Keratinocyte (primary cell): ENCODE data around the gene HOXC9. TPM values are rescaled to one million over a fixed set of nuclear protein-coding genes. Genes with fewer than 3 reads are reported as not detected.

ENCODE experiments used
- DNase-seq: peaks from one replicate; pipeline ENCODE4 v3.0.0-alpha.2; 2011; ENCODE audit warnings: low read depth, missing footprints, low spot score
- FAIRE-seq: peaks from 2 replicates; lab custom pipeline; 2011; peaks lifted over from hg19 to GRCh38; lab: Jason Lieb, UNC
- H2AFZ ChIP-seq: 2 replicates; pipeline ENCODE4 v1.6.0; 2012; ENCODE audit warnings: low read length, control low read depth, inconsistent platforms; ENCODE audit not compliant: control insufficient read depth
- H3K27ac ChIP-seq: 2 replicates; pipeline ENCODE4 v1.5.1; 2011; ENCODE audit warnings: low read length; ENCODE audit not compliant: control insufficient read depth, insufficient read depth
- H3K27me3 ChIP-seq: 3 replicates; pipeline ENCODE4 v1.6.0; 2011; ENCODE audit warnings: low read length; ENCODE audit not compliant: control insufficient read depth, insufficient read depth; ENCODE audit errors: extremely low read depth
- H3K36me3 ChIP-seq, 2 experiments: 2 replicates in 1 of 2; 3 replicates in 1 of 2; pipeline ENCODE4 v1.5.1; 2011; ENCODE audit warnings: low read length in 2 of 2, mild to moderate bottlenecking in 1 of 2; ENCODE audit not compliant: control insufficient read depth in 2 of 2, insufficient read depth in 2 of 2; ENCODE audit errors: extremely low read depth in 1 of 2
- H3K4me1 ChIP-seq: 3 replicates; pipeline ENCODE4 v1.5.1; 2011; ENCODE audit warnings: low read length; ENCODE audit not compliant: control insufficient read depth, insufficient read depth; ENCODE audit errors: extremely low read depth
- H3K4me2 ChIP-seq: 3 replicates; pipeline ENCODE4 v1.6.0; 2011; ENCODE audit warnings: low read depth, low read length; ENCODE audit not compliant: control insufficient read depth, insufficient read depth; ENCODE audit errors: extremely low read depth
- H3K4me3 ChIP-seq, 3 experiments: fragments of 200-600 bp in 1 of 3; sonication (generic) in 1 of 3; 2 replicates in 2 of 3; 3 replicates in 1 of 3; pipeline ENCODE4 v1.5.1; 2011 to 2016; ENCODE audit warnings: low read length in 3 of 3, mild to moderate bottlenecking in 3 of 3, control low read depth in 2 of 3, inconsistent platforms in 1 of 3, low read depth in 1 of 3, mixed read lengths in 1 of 3, mixed run types in 1 of 3, moderate library complexity in 1 of 3; ENCODE audit not compliant: control insufficient read depth in 2 of 3, insufficient read depth in 2 of 3; ENCODE audit errors: extremely low read depth in 1 of 3
- H3K79me2 ChIP-seq: 2 replicates; pipeline ENCODE4 v1.6.0; 2012; ENCODE audit warnings: low read length; ENCODE audit not compliant: control insufficient read depth, insufficient read depth
- H3K9ac ChIP-seq: 3 replicates; pipeline ENCODE4 v1.6.0; 2011; ENCODE audit warnings: low read length; ENCODE audit not compliant: control insufficient read depth, insufficient read depth; ENCODE audit errors: extremely low read depth
- H3K9me1 ChIP-seq: 3 replicates; pipeline ENCODE4 v1.6.0; 2011; ENCODE audit warnings: low read length; ENCODE audit not compliant: control insufficient read depth, insufficient read depth; ENCODE audit errors: extremely low read depth
- H3K9me3 ChIP-seq: 2 replicates; pipeline ENCODE4 v1.5.1; 2012; ENCODE audit warnings: low read depth, low read length; ENCODE audit not compliant: control insufficient read depth
- H4K20me1 ChIP-seq: 3 replicates; pipeline ENCODE4 v1.6.0; 2011; ENCODE audit warnings: low read length; ENCODE audit not compliant: control insufficient read depth, insufficient read depth; ENCODE audit errors: extremely low read depth
- EZH2 ChIP-seq: IDR thresholded peaks from one replicate; pipeline ENCODE4 v1.6.1; 2012; ENCODE audit warnings: inconsistent platforms, mild to moderate bottlenecking, low read length, moderate library complexity
- dilution Hi-C: fragments of 300-500 bp; cut with MboI; formaldehyde crosslinking; loops from one replicate; pipeline ENCODE4 v1.7.0; 2020; ENCODE audit warnings: low sequenced_read_pairs; ENCODE audit not compliant: extremely low pct_ligation_motif_present
- polyA plus RNA-seq, 5 experiments: library from polyadenylated mRNA; depleted of rRNA in 3 of 5; stranded (reverse) in 3 of 5; stranded (forward) in 1 of 5; unstranded in 1 of 5; fragments of >200 nt; gene quantifications; 1 replicate in 1 of 5; 2 replicates in 3 of 5; 3 replicates in 1 of 5; pipeline versions ENCODE4 v1.2.1 to v1.2.3, GENCODE V29; 2011 to 2012; ENCODE audit warnings: missing spikeins in 2 of 5, low read depth in 1 of 5, low replicate concordance in 1 of 5
- TF ChIP-seq, protein P1 (sequence below), 3 experiments: IDR thresholded peaks in 1 of 3; conservative IDR thresholded peaks in 1 of 3; optimal IDR thresholded peaks in 1 of 3; 2 replicates in 2 of 3; 3 replicates in 1 of 3; pipeline versions ENCODE3 to v1.5.1; 2011; ENCODE audit warnings: low read length in 3 of 3, mild to moderate bottlenecking in 3 of 3, moderate library complexity in 2 of 3, control low read depth in 1 of 3, inconsistent platforms in 1 of 3; ENCODE audit not compliant: insufficient read depth in 2 of 3; ENCODE audit errors: extremely low read depth in 1 of 3

HOXC9 gene
- polyA plus RNA-seq, 1 donor (not counting 4 experiments of a cell fraction or from before 2014, with no cell fraction given) = 1.8 TPM

DNA sequence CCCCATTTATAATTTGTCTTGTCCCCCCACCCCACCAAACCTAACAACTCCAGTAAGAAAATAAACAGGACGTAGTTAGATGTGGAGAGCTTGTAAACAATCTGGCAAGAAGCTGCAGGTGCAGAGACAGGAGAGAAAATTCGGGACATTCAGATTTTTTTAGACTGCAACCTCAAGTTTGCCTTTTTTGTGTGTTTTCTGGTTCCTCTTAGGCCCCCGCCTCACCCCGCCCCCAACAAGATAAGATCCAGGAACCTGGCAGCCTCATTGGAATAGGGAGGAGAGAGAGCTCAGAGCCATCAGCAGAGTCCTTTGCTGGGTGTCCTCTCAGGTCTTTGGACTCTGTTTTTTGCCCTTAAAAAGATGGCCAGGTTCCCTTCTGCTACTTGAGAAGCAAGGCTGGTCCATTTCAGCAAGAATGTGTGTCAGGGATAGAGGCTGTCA, 12.2 kb upstream of the HOXC9 start:
- peak overlapping the region in 2 of 3 experiments; percentile 73 to 91 for H3K4me3 ChIP-seq
- peaks cover 33% of the 10 kb centered on the region for H3K4me1 ChIP-seq
- H4K20me1 ChIP-seq = no peaks in the 10 kb centered on the region
- peak overlapping the region; percentile 94 for H3K4me2 ChIP-seq
- no peaks in the 10 kb centered on the region for H3K9me3 ChIP-seq
- no peak for FAIRE-seq
- H3K9ac ChIP-seq = no peak overlapping the region
- dilution Hi-C loops = no loop called here
- no peak overlapping the region for H2AFZ ChIP-seq
- no peak for DNase-seq
- peaks cover 82% of the 10 kb centered on the region for H3K79me2 ChIP-seq
- no peak overlapping the region for H3K27ac ChIP-seq
- no peaks in the 10 kb centered on the region for H3K9me1 ChIP-seq
- TF ChIP-seq, protein P1, sequence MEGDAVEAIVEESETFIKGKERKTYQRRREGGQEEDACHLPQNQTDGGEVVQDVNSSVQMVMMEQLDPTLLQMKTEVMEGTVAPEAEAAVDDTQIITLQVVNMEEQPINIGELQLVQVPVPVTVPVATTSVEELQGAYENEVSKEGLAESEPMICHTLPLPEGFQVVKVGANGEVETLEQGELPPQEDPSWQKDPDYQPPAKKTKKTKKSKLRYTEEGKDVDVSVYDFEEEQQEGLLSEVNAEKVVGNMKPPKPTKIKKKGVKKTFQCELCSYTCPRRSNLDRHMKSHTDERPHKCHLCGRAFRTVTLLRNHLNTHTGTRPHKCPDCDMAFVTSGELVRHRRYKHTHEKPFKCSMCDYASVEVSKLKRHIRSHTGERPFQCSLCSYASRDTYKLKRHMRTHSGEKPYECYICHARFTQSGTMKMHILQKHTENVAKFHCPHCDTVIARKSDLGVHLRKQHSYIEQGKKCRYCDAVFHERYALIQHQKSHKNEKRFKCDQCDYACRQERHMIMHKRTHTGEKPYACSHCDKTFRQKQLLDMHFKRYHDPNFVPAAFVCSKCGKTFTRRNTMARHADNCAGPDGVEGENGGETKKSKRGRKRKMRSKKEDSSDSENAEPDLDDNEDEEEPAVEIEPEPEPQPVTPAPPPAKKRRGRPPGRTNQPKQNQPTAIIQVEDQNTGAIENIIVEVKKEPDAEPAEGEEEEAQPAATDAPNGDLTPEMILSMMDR (optimal IDR thresholded peaks at IDR 0.05 in 1 of 3, IDR thresholded peaks at IDR 0.05 in 1 of 3, conservative IDR thresholded peaks at IDR 0.05 in 1 of 3; ENCODE audit: extremely low read depth in 1 of 3, insufficient read depth in 2 of 3, low read length in 3 of 3) = no peak
- no peak for TF ChIP-seq EZH2
- H3K36me3 ChIP-seq = peaks cover 0 to 2% of the 10 kb centered on the region in 2 experiments
- no peaks in the 10 kb centered on the region for H3K27me3 ChIP-seq

DNA sequence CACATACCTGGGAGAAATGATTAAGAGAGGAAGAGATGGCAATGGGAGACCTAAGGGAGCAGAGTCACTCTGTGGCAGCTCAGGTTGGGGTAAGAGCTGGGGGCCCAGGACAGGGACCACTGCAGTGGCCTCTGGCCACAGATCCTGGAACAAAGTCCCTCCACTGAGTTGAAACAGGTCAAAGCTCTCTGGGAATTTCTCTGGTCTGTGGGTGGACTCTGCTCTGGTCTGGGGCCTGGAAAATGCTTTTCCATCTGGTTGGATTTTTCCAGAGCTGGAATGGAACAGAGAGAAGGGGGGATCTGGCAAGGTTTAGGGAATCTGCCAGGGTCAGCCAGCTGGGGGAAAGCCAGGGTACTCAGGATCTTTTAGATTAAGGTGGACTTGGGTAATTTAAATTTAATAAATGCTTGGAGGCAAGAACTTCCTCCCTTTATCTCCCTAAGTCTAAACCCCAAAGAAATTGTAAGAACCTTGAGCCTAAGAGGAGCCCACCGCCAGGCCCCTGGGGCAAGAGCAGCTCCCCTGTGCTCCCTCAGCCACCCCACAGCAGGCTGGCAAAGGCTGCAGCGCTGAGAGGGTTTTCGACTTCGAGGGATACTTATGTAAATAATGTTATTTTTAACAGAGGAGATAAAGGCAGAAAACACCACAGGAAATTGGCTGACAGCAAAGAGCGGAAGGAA, 11.3 kb upstream of the HOXC9 start:
- DNase-seq (no peak), FAIRE-seq (no peak)
- Histone ChIP-seq H3K4me2 (peak overlapping the region; percentile 68), H3K79me2 (peaks cover 85% of the 10 kb centered on the region), H2AFZ (no peak overlapping the region), H3K9me1 (no peaks in the 10 kb centered on the region), H3K9ac (peak overlapping the region; percentile 6), H3K9me3 (no peaks in the 10 kb centered on the region), H3K27me3 (no peaks in the 10 kb centered on the region), H3K4me1 (peaks cover 35% of the 10 kb centered on the region), H3K27ac (no peak overlapping the region), H4K20me1 (no peaks in the 10 kb centered on the region), H3K36me3 (peaks cover 0 to 2% of the 10 kb centered on the region in 2 experiments), H3K4me3 (peak overlapping the region in 2 of 3 experiments; percentile 26 to 39)
- TF ChIP-seq, protein P1 (optimal IDR thresholded peaks at IDR 0.05 in 1 of 3, IDR thresholded peaks at IDR 0.05 in 1 of 3, conservative IDR thresholded peaks at IDR 0.05 in 1 of 3; ENCODE audit: extremely low read depth in 1 of 3, insufficient read depth in 2 of 3, low read length in 3 of 3) = no peak
- no peak for TF ChIP-seq EZH2
- dilution Hi-C loops = no loop called here
